ENCODE data around the gene BRPF3. TPM values are rescaled to one million over a fixed set of nuclear protein-coding genes. Genes with fewer than 3 reads are reported as not detected.

Gene BRPF3
- total RNA-seq, 1 experiment from 2014 or later = 30.4 TPM

DNA sequence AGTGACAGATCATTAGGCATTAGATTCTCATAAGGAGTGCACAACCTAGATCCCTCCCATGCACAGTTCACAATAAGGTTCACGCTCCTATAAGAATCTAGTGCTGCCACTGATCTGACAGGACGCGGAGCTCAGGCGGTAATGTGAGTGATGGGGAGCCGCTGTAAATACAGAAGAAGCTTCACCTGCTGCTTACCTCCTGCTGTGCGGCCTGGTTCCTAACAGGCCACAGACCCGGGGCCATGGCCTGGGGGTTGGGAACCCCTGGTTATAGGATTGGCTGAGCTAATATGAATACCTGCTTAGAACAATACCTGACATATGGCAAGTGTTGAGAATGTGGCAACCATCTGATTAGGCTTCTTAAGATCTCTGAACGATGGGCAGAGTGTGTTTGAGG, 75.7 kb downstream of the BRPF3 start:
- POLR2A ChIA-PET = no interaction called here
- H3K4me1 Mint-ChIP-seq = no peaks in the 10 kb centered on the region
- TF ChIP-seq, protein P1, sequence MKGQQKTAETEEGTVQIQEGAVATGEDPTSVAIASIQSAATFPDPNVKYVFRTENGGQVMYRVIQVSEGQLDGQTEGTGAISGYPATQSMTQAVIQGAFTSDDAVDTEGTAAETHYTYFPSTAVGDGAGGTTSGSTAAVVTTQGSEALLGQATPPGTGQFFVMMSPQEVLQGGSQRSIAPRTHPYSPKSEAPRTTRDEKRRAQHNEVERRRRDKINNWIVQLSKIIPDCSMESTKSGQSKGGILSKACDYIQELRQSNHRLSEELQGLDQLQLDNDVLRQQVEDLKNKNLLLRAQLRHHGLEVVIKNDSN (CRISPR knock-in tag; IDR thresholded peaks at IDR 0.05) = no peak
- TF ChIP-seq SMAD4 (CRISPR knock-in tag; IDR thresholded peaks at IDR 0.05) = no peak
- no peak for TF ChIP-seq STAT6 (CRISPR knock-in tag; conservative IDR thresholded peaks at IDR 0.05; ENCODE audit: low read depth)
- TF ChIP-seq, protein P2, sequence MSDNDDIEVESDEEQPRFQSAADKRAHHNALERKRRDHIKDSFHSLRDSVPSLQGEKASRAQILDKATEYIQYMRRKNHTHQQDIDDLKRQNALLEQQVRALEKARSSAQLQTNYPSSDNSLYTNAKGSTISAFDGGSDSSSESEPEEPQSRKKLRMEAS (CRISPR knock-in tag; IDR thresholded peaks at IDR 0.05) = no peak
- no peak for TF ChIP-seq NFATC4 (CRISPR knock-in tag; IDR thresholded peaks at IDR 0.05)
- TF ChIP-seq KAT7 (CRISPR knock-in tag; IDR thresholded peaks at IDR 0.05; ENCODE audit: borderline replicate concordance) = no peak
- H3K27me3 Mint-ChIP-seq (ENCODE audit: low read depth) = peaks cover 3% of the 10 kb centered on the region; the same call in 1 of the 2 replicates
- H3K36me3 Mint-ChIP-seq = no peaks in the 10 kb centered on the region
- no peaks in the 10 kb centered on the region for H3K9me3 Mint-ChIP-seq
- DNase-seq (ENCODE audit: low spot score) = no peak
- ATAC-seq = no peak
- CTCF ChIA-PET = interaction anchor here (1.5 to 2.3 kb wide), 3 partner anchors 27 to 133 kb away, joined by 5 to 6 read pairs (median 5); no protein-coding TSS in a partner anchor
- no peak overlapping the region for H3K27ac Mint-ChIP-seq
- no peak overlapping the region for H3K4me3 Mint-ChIP-seq

DNA sequence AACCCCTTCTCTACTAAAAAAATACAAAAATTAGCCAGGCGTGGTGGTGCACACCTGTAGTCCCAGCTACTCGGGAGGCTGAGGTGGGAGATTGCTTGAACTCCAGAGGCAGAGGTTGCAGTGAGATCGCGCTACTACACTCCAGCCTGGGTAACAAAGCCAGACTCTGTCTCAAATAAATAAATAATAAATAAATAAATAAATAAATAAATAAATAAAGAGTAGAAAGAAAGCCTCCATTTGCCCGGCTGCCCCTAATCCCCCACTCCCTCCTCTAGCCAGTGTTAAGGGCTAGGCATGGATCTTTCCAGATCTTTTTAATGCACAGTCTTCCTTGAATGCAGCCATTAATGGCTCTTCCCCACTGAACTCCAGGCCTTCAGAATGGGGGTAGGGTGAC, 76.5 kb downstream of the BRPF3 start:
- Mint-ChIP-seq H3K27me3 (ENCODE audit: low read depth) (peaks cover 2% of the 10 kb centered on the region; the same call in 1 of the 2 replicates), H3K27ac (no peak overlapping the region), H3K4me3 (no peak overlapping the region), H3K36me3 (no peaks in the 10 kb centered on the region), H3K4me1 (no peaks in the 10 kb centered on the region), H3K9me3 (no peaks in the 10 kb centered on the region)
- TF ChIP-seq IRF1 (CRISPR knock-in tag; IDR thresholded peaks at IDR 0.05) (no peak), CREM (CRISPR knock-in tag; IDR thresholded peaks at IDR 0.05) (no peak), IRF2 (CRISPR knock-in tag; IDR thresholded peaks at IDR 0.05; ENCODE audit: borderline replicate concordance, low read depth) (no peak), RORB (CRISPR knock-in tag; IDR thresholded peaks at IDR 0.05) (no peak), NFE2L1 (CRISPR knock-in tag; IDR thresholded peaks at IDR 0.05) (no peak), SMAD4 (CRISPR knock-in tag; IDR thresholded peaks at IDR 0.05) (no peak), ZNF263 (CRISPR knock-in tag; IDR thresholded peaks at IDR 0.05; ENCODE audit: low read depth) (no peak), MYBL2 (CRISPR knock-in tag; IDR thresholded peaks at IDR 0.05) (no peak), TEAD1 (CRISPR knock-in tag; IDR thresholded peaks at IDR 0.05) (no peak), FOXP1 (CRISPR knock-in tag; IDR thresholded peaks at IDR 0.05; ENCODE audit: borderline replicate concordance) (no peak), NFATC4 (CRISPR knock-in tag; IDR thresholded peaks at IDR 0.05) (no peak), ZNF219 (CRISPR knock-in tag; IDR thresholded peaks at IDR 0.05; ENCODE audit: borderline replicate concordance) (no peak)
- TF ChIP-seq, protein P3, sequence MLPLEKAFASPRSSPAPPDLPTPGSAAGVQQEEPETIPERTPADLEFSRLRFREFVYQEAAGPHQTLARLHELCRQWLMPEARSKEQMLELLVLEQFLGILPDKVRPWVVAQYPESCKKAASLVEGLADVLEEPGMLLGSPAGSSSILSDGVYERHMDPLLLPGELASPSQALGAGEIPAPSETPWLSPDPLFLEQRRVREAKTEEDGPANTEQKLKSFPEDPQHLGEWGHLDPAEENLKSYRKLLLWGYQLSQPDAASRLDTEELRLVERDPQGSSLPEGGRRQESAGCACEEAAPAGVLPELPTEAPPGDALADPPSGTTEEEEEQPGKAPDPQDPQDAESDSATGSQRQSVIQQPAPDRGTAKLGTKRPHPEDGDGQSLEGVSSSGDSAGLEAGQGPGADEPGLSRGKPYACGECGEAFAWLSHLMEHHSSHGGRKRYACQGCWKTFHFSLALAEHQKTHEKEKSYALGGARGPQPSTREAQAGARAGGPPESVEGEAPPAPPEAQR (CRISPR knock-in tag; IDR thresholded peaks at IDR 0.05) = no peak
- TF ChIP-seq, protein P4, sequence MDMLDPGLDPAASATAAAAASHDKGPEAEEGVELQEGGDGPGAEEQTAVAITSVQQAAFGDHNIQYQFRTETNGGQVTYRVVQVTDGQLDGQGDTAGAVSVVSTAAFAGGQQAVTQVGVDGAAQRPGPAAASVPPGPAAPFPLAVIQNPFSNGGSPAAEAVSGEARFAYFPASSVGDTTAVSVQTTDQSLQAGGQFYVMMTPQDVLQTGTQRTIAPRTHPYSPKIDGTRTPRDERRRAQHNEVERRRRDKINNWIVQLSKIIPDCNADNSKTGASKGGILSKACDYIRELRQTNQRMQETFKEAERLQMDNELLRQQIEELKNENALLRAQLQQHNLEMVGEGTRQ (CRISPR knock-in tag; IDR thresholded peaks at IDR 0.05) = no peak
- TF ChIP-seq, protein P5, sequence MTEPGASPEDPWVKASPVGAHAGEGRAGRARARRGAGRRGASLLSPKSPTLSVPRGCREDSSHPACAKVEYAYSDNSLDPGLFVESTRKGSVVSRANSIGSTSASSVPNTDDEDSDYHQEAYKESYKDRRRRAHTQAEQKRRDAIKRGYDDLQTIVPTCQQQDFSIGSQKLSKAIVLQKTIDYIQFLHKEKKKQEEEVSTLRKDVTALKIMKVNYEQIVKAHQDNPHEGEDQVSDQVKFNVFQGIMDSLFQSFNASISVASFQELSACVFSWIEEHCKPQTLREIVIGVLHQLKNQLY (CRISPR knock-in tag; IDR thresholded peaks at IDR 0.05) = no peak
- TF ChIP-seq, protein P6, sequence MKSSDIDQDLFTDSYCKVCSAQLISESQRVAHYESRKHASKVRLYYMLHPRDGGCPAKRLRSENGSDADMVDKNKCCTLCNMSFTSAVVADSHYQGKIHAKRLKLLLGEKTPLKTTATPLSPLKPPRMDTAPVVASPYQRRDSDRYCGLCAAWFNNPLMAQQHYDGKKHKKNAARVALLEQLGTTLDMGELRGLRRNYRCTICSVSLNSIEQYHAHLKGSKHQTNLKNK (CRISPR knock-in tag; IDR thresholded peaks at IDR 0.05) = no peak
- TF ChIP-seq, protein P7, sequence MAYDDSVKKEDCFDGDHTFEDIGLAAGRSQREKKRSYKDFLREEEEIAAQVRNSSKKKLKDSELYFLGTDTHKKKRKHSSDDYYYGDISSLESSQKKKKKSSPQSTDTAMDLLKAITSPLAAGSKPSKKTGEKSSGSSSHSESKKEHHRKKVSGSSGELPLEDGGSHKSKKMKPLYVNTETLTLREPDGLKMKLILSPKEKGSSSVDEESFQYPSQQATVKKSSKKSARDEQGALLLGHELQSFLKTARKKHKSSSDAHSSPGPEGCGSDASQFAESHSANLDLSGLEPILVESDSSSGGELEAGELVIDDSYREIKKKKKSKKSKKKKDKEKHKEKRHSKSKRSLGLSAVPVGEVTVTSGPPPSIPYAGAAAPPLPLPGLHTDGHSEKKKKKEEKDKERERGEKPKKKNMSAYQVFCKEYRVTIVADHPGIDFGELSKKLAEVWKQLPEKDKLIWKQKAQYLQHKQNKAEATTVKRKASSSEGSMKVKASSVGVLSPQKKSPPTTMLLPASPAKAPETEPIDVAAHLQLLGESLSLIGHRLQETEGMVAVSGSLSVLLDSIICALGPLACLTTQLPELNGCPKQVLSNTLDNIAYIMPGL (CRISPR knock-in tag; IDR thresholded peaks at IDR 0.05) = no peak
- TF ChIP-seq, protein P1 (CRISPR knock-in tag; IDR thresholded peaks at IDR 0.05) = no peak
- ATAC-seq (no peak), DNase-seq (ENCODE audit: low spot score) (no peak)
- CTCF ChIA-PET = interaction anchor here (2.3 kb wide), 1 partner anchor 134 kb away, joined by 5 read pairs; no protein-coding TSS in a partner anchor
- POLR2A ChIA-PET = no interaction called here

Data from WTC11 (cell line).